Measurements from ENCODE around the gene DNAJC24.

DNAJC24 gene

DNA sequence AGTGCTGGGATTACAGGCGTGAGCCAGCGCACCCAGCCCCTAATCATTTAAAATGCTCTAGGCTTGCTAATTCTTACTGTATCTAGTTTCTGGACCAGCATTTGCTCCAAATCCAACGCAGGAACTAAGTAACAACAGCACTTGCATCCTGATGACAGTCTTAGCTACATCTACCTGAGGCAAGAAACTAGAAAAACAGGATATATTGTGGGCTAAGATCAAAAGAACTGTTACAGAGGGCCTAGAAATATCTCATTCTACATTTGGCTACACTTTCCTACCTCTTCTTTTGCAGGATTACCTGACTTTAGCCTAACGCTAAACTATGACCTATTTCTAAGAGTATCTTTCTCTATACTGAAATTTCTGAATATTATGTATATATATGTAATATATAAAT, 7.9 kb upstream of the DNAJC24 start:
- DNase-seq (ENCODE audit: low read depth): no peak
- TF ChIP-seq, protein P1, sequence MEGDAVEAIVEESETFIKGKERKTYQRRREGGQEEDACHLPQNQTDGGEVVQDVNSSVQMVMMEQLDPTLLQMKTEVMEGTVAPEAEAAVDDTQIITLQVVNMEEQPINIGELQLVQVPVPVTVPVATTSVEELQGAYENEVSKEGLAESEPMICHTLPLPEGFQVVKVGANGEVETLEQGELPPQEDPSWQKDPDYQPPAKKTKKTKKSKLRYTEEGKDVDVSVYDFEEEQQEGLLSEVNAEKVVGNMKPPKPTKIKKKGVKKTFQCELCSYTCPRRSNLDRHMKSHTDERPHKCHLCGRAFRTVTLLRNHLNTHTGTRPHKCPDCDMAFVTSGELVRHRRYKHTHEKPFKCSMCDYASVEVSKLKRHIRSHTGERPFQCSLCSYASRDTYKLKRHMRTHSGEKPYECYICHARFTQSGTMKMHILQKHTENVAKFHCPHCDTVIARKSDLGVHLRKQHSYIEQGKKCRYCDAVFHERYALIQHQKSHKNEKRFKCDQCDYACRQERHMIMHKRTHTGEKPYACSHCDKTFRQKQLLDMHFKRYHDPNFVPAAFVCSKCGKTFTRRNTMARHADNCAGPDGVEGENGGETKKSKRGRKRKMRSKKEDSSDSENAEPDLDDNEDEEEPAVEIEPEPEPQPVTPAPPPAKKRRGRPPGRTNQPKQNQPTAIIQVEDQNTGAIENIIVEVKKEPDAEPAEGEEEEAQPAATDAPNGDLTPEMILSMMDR (conservative IDR thresholded peaks at IDR 0.05; ENCODE audit: control insufficient read depth, insufficient read depth, low read depth, low read length): no peak
- H3K4me3 ChIP-seq (ENCODE audit: control insufficient read depth, low read depth, low read length): no peak overlapping the region

DNA sequence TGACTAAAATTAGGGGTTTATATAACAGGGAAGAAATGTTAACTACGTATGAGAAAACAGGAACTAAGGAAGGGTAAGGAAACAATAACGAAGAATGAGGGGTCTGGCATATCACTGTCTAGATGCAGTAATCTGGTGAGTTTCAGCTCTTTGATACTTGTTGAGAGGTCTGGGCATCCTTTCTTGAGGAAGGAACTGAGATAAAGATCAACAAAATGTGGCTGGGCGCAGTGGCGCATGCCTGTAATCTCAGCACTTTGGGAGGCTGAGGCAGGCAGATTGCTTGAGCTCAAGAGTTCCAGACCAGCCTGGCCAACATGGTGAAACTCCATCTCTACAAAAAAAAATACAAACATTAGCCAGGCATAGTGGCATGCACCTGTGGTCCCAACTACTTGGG, 2.9 kb upstream of the DNAJC24 start:
- TF ChIP-seq, protein P1 (conservative IDR thresholded peaks at IDR 0.05; ENCODE audit: control insufficient read depth, insufficient read depth, low read depth, low read length): no peak
- DNase-seq (ENCODE audit: low read depth): no peak
- no peak overlapping the region for H3K4me3 ChIP-seq (ENCODE audit: control insufficient read depth, low read depth, low read length)

DNA sequence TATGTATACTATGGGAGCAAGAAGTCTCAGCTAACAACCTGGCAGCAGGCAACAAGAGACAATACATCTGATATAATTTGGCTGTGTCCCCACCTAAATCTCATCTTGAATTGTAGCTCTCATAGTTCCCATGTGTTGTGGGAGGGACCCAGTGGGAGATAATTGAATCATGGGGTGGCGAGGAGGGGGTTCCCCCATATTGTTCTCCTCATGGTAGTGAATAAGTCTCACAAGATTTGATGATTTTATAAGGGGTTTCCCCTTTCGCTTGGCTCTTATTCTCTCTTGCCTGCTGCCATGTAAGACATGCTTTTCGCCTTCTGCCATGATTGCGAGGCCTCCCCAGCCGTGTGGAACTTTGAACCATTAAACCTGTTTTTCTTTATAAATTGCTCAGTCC, 6.2 kb downstream of the DNAJC24 start:
- DNase-seq (ENCODE audit: low read depth): no peak
- H3K4me3 ChIP-seq (ENCODE audit: control insufficient read depth, low read depth, low read length): no peak overlapping the region
- TF ChIP-seq, protein P1 (conservative IDR thresholded peaks at IDR 0.05; ENCODE audit: control insufficient read depth, insufficient read depth, low read depth, low read length): no peak

DNA sequence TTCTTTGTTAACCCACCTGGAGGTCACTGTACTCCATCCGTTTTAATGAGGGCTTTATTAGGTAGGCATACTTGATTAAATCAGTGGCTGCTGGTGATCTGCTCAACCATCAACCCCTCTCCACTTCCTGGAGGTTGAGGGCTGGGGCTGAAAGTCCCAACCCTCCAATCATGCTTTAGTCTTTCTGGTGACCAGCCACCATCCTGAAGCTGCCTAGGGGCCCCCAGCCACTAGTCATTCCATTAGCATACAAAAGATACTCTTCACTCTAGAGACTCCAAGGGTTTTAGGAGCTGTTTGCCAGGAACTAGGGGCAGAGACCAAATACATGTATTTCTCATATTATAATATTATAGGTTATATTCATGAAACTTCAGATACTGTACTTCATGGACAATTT, 13.5 kb downstream of the DNAJC24 start:
- no peak for DNase-seq (ENCODE audit: low read depth)
- no peak overlapping the region for H3K4me3 ChIP-seq (ENCODE audit: control insufficient read depth, low read depth, low read length)
- TF ChIP-seq, protein P1 (conservative IDR thresholded peaks at IDR 0.05; ENCODE audit: control insufficient read depth, insufficient read depth, low read depth, low read length): no peak

DNA sequence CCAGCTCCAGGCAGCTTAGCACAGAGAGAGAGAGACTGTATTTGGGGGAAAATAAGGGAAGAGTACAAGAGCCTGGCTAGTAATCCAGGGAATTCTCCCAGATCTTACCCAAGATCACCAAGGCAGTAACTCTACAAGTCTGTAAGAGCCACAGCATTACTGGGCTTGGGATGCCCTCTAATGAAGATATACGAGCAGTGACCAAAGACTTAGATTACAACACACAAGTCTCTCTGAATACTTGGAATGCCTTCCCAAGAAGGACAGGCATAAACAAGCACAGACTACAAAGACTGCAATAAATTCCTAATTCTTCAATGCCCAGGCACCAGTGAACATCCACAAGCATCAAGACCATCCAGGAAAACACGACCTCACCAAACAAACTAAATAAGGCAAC, 17.7 kb downstream of the DNAJC24 start:
- TF ChIP-seq, protein P1 (conservative IDR thresholded peaks at IDR 0.05; ENCODE audit: control insufficient read depth, insufficient read depth, low read depth, low read length): no peak
- no peak for DNase-seq (ENCODE audit: low read depth)
- no peak overlapping the region for H3K4me3 ChIP-seq (ENCODE audit: control insufficient read depth, low read depth, low read length)

DNA sequence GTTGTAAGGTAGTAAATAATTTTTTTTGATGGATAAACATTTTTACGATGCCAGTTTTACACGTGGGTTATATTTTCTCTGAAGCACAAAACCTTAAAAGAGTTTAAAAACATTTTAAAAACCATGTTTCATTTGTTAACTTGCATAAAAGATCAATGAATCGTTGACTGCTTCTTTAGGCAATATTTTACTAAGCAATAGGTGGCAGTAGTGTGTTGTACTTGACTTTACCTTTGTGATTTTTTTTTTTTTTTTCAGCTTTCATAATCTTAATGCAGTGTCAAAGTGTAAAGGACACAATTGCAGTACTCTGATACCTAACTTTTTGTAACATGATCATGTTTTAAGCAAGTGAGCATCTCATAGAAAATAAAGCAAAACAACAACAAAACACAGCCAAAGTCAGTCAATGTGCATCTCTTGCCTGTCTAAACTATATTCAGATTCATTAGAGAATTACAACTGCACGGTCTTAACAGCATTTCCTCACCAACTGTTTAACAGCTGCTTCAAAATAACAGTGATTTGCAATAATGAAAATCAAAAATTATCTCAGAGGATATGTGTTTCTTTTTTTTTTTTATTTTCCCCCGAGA, 27.7 kb downstream of the DNAJC24 start:
- TF ChIP-seq, protein P1 (conservative IDR thresholded peaks at IDR 0.05; ENCODE audit: control insufficient read depth, insufficient read depth, low read depth, low read length): peak; percentile 67
- no peak overlapping the region for H3K4me3 ChIP-seq (ENCODE audit: control insufficient read depth, low read depth, low read length)
- peak; percentile 38 for DNase-seq (ENCODE audit: low read depth)

DNA sequence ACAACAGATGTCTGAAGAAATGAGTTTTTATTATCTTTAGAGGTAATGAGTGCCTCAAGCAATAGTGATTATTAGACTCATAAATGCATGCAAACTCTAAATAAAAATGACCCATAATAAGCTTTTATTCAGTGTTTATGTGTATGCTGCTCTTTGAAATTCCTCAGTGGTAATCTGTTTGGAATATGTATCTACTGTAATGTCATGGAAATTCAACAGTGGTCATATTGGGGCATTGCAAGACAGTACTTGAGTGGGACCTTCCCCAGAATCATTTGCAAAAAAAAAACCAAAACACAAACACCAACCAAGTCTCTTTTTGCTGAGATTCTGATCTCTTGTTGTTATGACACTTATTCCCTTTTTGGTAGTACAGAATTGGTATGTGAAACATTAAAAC, 35.0 kb downstream of the DNAJC24 start:
- TF ChIP-seq, protein P1 (conservative IDR thresholded peaks at IDR 0.05; ENCODE audit: control insufficient read depth, insufficient read depth, low read depth, low read length): no peak
- H3K4me3 ChIP-seq (ENCODE audit: control insufficient read depth, low read depth, low read length): no peak overlapping the region
- no peak for DNase-seq (ENCODE audit: low read depth)

All from fibroblast of mammary gland (primary cell).